GM23338 (cell line): ENCODE data around the gene LGALS1. TPM values are rescaled to one million over a fixed set of nuclear protein-coding genes. Genes with fewer than 3 reads are reported as not detected.

Experiments used
- ATAC-seq: fragments of 200-7000 bp; cut with Tn5 transposase; 3 replicates; pipeline ENCODE4 v1.9.1; 2020
- DNase-seq: peaks from one replicate; pipeline ENCODE4 v3.0.0-alpha.2; 2015; ENCODE audit warnings: low spot score
- H2AFZ ChIP-seq: fragments of 200-600 bp; sonication (generic); 2 replicates; pipeline ENCODE4 v1.8.0; 2016; ENCODE audit warnings: antibody characterized with exemption, mild to moderate bottlenecking, moderate library complexity
- H3F3A ChIP-seq: fragments of 200-600 bp; sonication (generic); replicated peaks from 2 replicates; pipeline ENCODE4 v1.8.0; 2017; ENCODE audit warnings: antibody characterized with exemption, mixed run types, low read depth
- H3K27ac ChIP-seq: fragments of 200-600 bp; sonication (generic); 2 replicates; pipeline ENCODE4 v1.6.1; 2016; ENCODE audit warnings: low read depth
- H3K27me3 ChIP-seq: fragments of 200-600 bp; sonication (generic); 2 replicates; pipeline ENCODE4 v1.8.0; 2016; ENCODE audit warnings: mild to moderate bottlenecking, mixed run types, moderate library complexity; ENCODE audit not compliant: insufficient read depth
- H3K36me3 ChIP-seq: fragments of 200-600 bp; sonication (generic); 2 replicates; pipeline ENCODE4 v1.8.0; 2016; ENCODE audit warnings: mild to moderate bottlenecking; ENCODE audit not compliant: insufficient read depth
- H3K4me1 ChIP-seq: fragments of 200-600 bp; sonication (generic); 2 replicates; pipeline ENCODE4 v1.8.0; 2016; ENCODE audit warnings: mild to moderate bottlenecking, moderate library complexity; ENCODE audit not compliant: insufficient read depth
- H3K4me2 ChIP-seq: fragments of 200-600 bp; sonication (generic); 2 replicates; pipeline ENCODE4 v1.7.1; 2017; ENCODE audit warnings: mixed run types
- H3K4me3 ChIP-seq: fragments of 200-600 bp; sonication (generic); 2 replicates; pipeline ENCODE4 v1.6.1; 2016; ENCODE audit warnings: mixed run types
- H3K79me2 ChIP-seq: fragments of 200-600 bp; sonication (generic); replicated peaks from 2 replicates; pipeline ENCODE4 v1.8.0; 2017; ENCODE audit warnings: mild to moderate bottlenecking; ENCODE audit not compliant: insufficient read depth
- H3K9me2 ChIP-seq: fragments of 200-600 bp; sonication (generic); 2 replicates; pipeline ENCODE4 v1.8.0; 2017; ENCODE audit not compliant: insufficient read depth
- H4K20me1 ChIP-seq: fragments of 200-600 bp; sonication (generic); replicated peaks from 2 replicates; pipeline ENCODE4 v1.8.0; 2017; ENCODE audit warnings: mild to moderate bottlenecking; ENCODE audit not compliant: insufficient read depth
- H3K27ac Mint-ChIP-seq: 2 replicates; pipeline ENCODE4 v1.8.0; 2020; ENCODE audit warnings: inconsistent platforms, mild to moderate bottlenecking, moderate library complexity, mixed read lengths
- H3K27me3 Mint-ChIP-seq: 3 replicates; pipeline ENCODE4 v1.8.0; 2022; ENCODE audit warnings: low read depth, mild to moderate bottlenecking, moderate library complexity, mixed read lengths, inconsistent platforms; ENCODE audit not compliant: insufficient read depth, poor library complexity
- H3K36me3 Mint-ChIP-seq: 3 replicates; pipeline ENCODE4 v1.8.0; 2021; ENCODE audit warnings: low read depth, mild to moderate bottlenecking, inconsistent platforms, moderate library complexity, mixed read lengths
- H3K4me1 Mint-ChIP-seq: 3 replicates; pipeline ENCODE4 v1.8.0; 2020; ENCODE audit warnings: mild to moderate bottlenecking, inconsistent platforms, mixed read lengths
- H3K4me3 Mint-ChIP-seq: 3 replicates; pipeline ENCODE4 v1.8.0; 2021; ENCODE audit warnings: moderate library complexity, mild to moderate bottlenecking, inconsistent platforms, mixed read lengths
- H3K9me3 Mint-ChIP-seq: 3 replicates; pipeline ENCODE4 v1.8.0; 2020; ENCODE audit warnings: moderate library complexity, mild to moderate bottlenecking, inconsistent platforms, mixed read lengths
- CTCF ChIP-seq, 2 experiments: fragments of 200-600 bp in 1 of 2; sonication (generic) in 1 of 2; conservative IDR thresholded peaks; 2 replicates each; pipeline versions ENCODE4 v1.5.1 to v1.6.1; 2016 to 2017; ENCODE audit warnings: antibody characterized with exemption in 2 of 2, low read depth in 2 of 2, mild to moderate bottlenecking in 2 of 2, moderate library complexity in 1 of 2
- ETS1 ChIP-seq: IDR thresholded peaks from 2 replicates; pipeline ENCODE4 v1.6.1; 2016; ENCODE audit warnings: antibody characterized with exemption
- EZH2 ChIP-seq: fragments of 200-600 bp; sonication (generic); IDR thresholded peaks from one replicate; pipeline ENCODE4 v1.8.0; 2017; ENCODE audit warnings: antibody characterized with exemption, mild to moderate bottlenecking, low read depth; ENCODE audit not compliant: unreplicated experiment
- NANOG ChIP-seq: IDR thresholded peaks from 2 replicates; pipeline ENCODE4 v1.6.1; 2016; ENCODE audit warnings: antibody characterized with exemption, borderline replicate concordance
- ZNF462 ChIP-seq: fragments of 250-450 bp; sonication (Bioruptor Pico); IDR thresholded peaks from 2 replicates; pipeline ENCODE4 v1.5.0; 2020; ENCODE audit warnings: mild to moderate bottlenecking, moderate library complexity
- polyA plus RNA-seq: library from polyadenylated mRNA; unstranded; fragments of >200 nt; fragmentation: Nextera tagmentation; extraction: Ambion mirVana; gene quantifications from 2 replicates; pipeline ENCODE4 v1.2.1, GENCODE V29; 2016
- total RNA-seq: library from RNA; depleted of rRNA; stranded (reverse); fragments of >200 nt; shearing (Covaris generic); gene quantifications from 2 replicates; pipeline ENCODE4 v1.2.3, GENCODE V29; 2014

LGALS1 gene
- total and polyA plus RNA-seq, 2 experiments from 2014 or later: 31.2 to 62.5 TPM

GRCh38 chr22:37650463-37651136 is 24.8 kb upstream of the LGALS1 start:
- H3K79me2 ChIP-seq: no peaks in the 10 kb centered on the region
- H3K9me3 Mint-ChIP-seq: no peaks in the 10 kb centered on the region
- ATAC-seq: no peak
- no peak overlapping the region for H3K27ac Mint-ChIP-seq
- 0 out of 2 replicates have a peak, but pooled peaks cover 4% of the 10 kb centered on the region for H3F3A ChIP-seq
- no peak for TF ChIP-seq ZNF462
- no peak overlapping the region for H2AFZ ChIP-seq
- H4K20me1 ChIP-seq: no peaks in the 10 kb centered on the region; the same call in 1 of the 2 replicates
- H3K36me3 ChIP-seq: peaks cover 8% of the 10 kb centered on the region
- H3K27me3 Mint-ChIP-seq: peaks cover 10% of the 10 kb centered on the region
- no peak overlapping the region for H3K4me2 ChIP-seq
- no peaks in the 10 kb centered on the region for H3K9me2 ChIP-seq
- no peak for DNase-seq
- no peaks in the 10 kb centered on the region for H3K4me1 ChIP-seq
- H3K27me3 ChIP-seq: no peaks in the 10 kb centered on the region
- no peak overlapping the region for H3K4me3 ChIP-seq
- no peak overlapping the region for H3K4me3 Mint-ChIP-seq
- no peak overlapping the region for H3K27ac ChIP-seq
- H3K36me3 Mint-ChIP-seq: peaks cover 43% of the 10 kb centered on the region
- no peaks in the 10 kb centered on the region for H3K4me1 Mint-ChIP-seq

- Histone ChIP-seq H3K4me1 (peaks cover 3% of the 10 kb centered on the region; the same call in 1 of the 2 replicates), H3K4me2 (no peak overlapping the region), H3K9me2 (no peaks in the 10 kb centered on the region), H3K27me3 (no peaks in the 10 kb centered on the region), H3K36me3 (peaks cover 8% of the 10 kb centered on the region; the same call in 1 of the 2 replicates), H3K27ac (no peak overlapping the region), H3K79me2 (peaks cover 7% of the 10 kb centered on the region), H4K20me1 (peaks cover 3% of the 10 kb centered on the region; the same call in 1 of the 2 replicates), H2AFZ (no peak overlapping the region), H3F3A (peaks cover 5% of the 10 kb centered on the region; the same call in 1 of the 2 replicates), H3K4me3 (no peak overlapping the region)
- peaks cover 16% of the 10 kb centered on the region for H3K27me3 Mint-ChIP-seq
- no peak for DNase-seq
- peaks cover 31% of the 10 kb centered on the region for H3K36me3 Mint-ChIP-seq
- peaks cover 9% of the 10 kb centered on the region for H3K4me1 Mint-ChIP-seq
- ATAC-seq: no peak
- no peak overlapping the region for H3K27ac Mint-ChIP-seq
- no peak overlapping the region for H3K4me3 Mint-ChIP-seq
- H3K9me3 Mint-ChIP-seq: no peaks in the 10 kb centered on the region; the same call in 2 of the 3 replicates
- TF ChIP-seq CTCF (conservative IDR thresholded peaks at IDR 0.05; ENCODE audit: low read depth in 2 of 2): no peak
- TF ChIP-seq NANOG: no peak
- TF ChIP-seq EZH2: no peak
- TF ChIP-seq ETS1: no peak
Observed at GRCh38 chr22:37654563-37655251, 20.7 kb upstream of the LGALS1 start.
